Erythroblast (primary cell): ENCODE data around the gene FERMT3.

Experiments
- GATA1 ChIP-seq: IDR thresholded peaks from 2 replicates; pipeline ENCODE4 v1.6.1; 2011; ENCODE audit warnings: low read depth, mild to moderate bottlenecking, control low read depth, low read length, moderate library complexity
- POLR2A ChIP-seq: IDR thresholded peaks from 2 replicates; pipeline ENCODE4 v1.6.1; 2011; ENCODE audit warnings: mild to moderate bottlenecking, low read length

- TF ChIP-seq POLR2A (no peak), GATA1 (no peak)
Measured at GRCh38 chr11:64253481-64253880, 47.0 kb downstream of the FERMT3 start.
